IMR-90 (cell line): ENCODE data around the gene MPC2. TPM values are rescaled to one million over a fixed set of nuclear protein-coding genes. Genes with fewer than 3 reads are reported as not detected.

Source experiments
- ATAC-seq: fragments of 200-7000 bp; cut with Tn5 transposase; 2 replicates; pipeline ENCODE4 v1.9.1; 2020; ENCODE audit warnings: low read depth, mild to moderate bottlenecking, moderate library complexity
- BruUV-seq: library from RNA; stranded (reverse); fragments of 400-500 nt; replicated peaks from 2 replicates; lab custom pipeline; 2021; lab: Mats Ljungman, UMichigan
- CTCF ChIA-PET: fragments of 300-600 bp; formaldehyde crosslinking; extraction: SDS; loops from one replicate; lab custom pipeline; 2021; ENCODE audit warnings: antibody characterized with exemption; lab: Yijun Ruan, JAX
- POLR2A ChIA-PET: fragments of 300-600 bp; sonication (Branson Sonifier 250); formaldehyde crosslinking; loops from one replicate; lab custom pipeline; 2022; ENCODE audit warnings: antibody characterized with exemption; ENCODE audit not compliant: unreplicated experiment; lab: Charles Lee
- DNase-seq: peaks from one replicate; pipeline ENCODE4 v3.0.0; 2013
- H2AFZ ChIP-seq: replicated peaks from 2 replicates; pipeline ENCODE3; 2013; ENCODE audit warnings: low read length, mild to moderate bottlenecking; ENCODE audit not compliant: poor library complexity
- H2AK5ac ChIP-seq: 2 replicates; pipeline ENCODE4 v1.6.1; 2013; ENCODE audit warnings: low read depth, low read length, inconsistent platforms
- H2AK9ac ChIP-seq: replicated peaks from 2 replicates; pipeline ENCODE3; 2013; ENCODE audit warnings: mild to moderate bottlenecking, low read depth, low read length, moderate library complexity; ENCODE audit not compliant: poor library complexity
- H2BK120ac ChIP-seq: 2 replicates; pipeline ENCODE4 v1.6.1; 2013; ENCODE audit warnings: low read depth, low read length, inconsistent platforms
- H2BK15ac ChIP-seq: 3 replicates; pipeline ENCODE4 v1.6.1; 2013; ENCODE audit warnings: low read depth, low read length, inconsistent platforms
- H2BK20ac ChIP-seq: 2 replicates; pipeline ENCODE4 v1.6.1; 2013; ENCODE audit warnings: low read depth, mild to moderate bottlenecking, inconsistent platforms, low read length, moderate library complexity
- H2BK5ac ChIP-seq: 2 replicates; pipeline ENCODE4 v1.6.1; 2013; ENCODE audit warnings: mild to moderate bottlenecking, low read depth, low read length, inconsistent platforms; ENCODE audit not compliant: poor library complexity, severe bottlenecking
- H3K14ac ChIP-seq: replicated peaks from 2 replicates; pipeline ENCODE4 v1.6.1; 2013; ENCODE audit warnings: low read depth, low read length, inconsistent platforms
- H3K18ac ChIP-seq: 2 replicates; pipeline ENCODE4 v1.6.1; 2013; ENCODE audit warnings: low read depth, low read length, control low read depth
- H3K23ac ChIP-seq: 2 replicates; pipeline ENCODE4 v1.6.1; 2013; ENCODE audit warnings: low read depth, low read length, inconsistent platforms
- H3K27ac ChIP-seq: 2 replicates; pipeline ENCODE4 v1.5.1; 2013; ENCODE audit warnings: mild to moderate bottlenecking, control low read depth, low read length; ENCODE audit not compliant: insufficient read depth
- H3K27me3 ChIP-seq: 2 replicates; pipeline ENCODE4 v1.6.1; 2013; ENCODE audit warnings: low read length; ENCODE audit not compliant: control insufficient read depth, insufficient read depth
- H3K36me3 ChIP-seq: 2 replicates; pipeline ENCODE4 v1.6.1; 2013; ENCODE audit warnings: low read length, mixed read lengths; ENCODE audit not compliant: control insufficient read depth, insufficient read depth
- H3K4ac ChIP-seq: 2 replicates; pipeline ENCODE4 v1.6.1; 2013; ENCODE audit warnings: low read depth, low read length, inconsistent platforms
- H3K4me1 ChIP-seq: 2 replicates; pipeline ENCODE4 v1.6.1; 2013; ENCODE audit warnings: low read length, mixed read lengths; ENCODE audit not compliant: control insufficient read depth, insufficient read depth
- H3K4me2 ChIP-seq: 2 replicates; pipeline ENCODE4 v1.6.1; 2013; ENCODE audit warnings: low read depth, mild to moderate bottlenecking, control low read depth, low read length, moderate library complexity
- H3K4me3 ChIP-seq: 2 replicates; pipeline ENCODE4 v1.5.1; 2013; ENCODE audit warnings: low read depth, mild to moderate bottlenecking, control low read depth, low read length, moderate library complexity; ENCODE audit not compliant: insufficient read depth
- H3K56ac ChIP-seq: 2 replicates; pipeline ENCODE4 v1.6.1; 2013; ENCODE audit warnings: low read length, inconsistent platforms; ENCODE audit not compliant: insufficient read depth; ENCODE audit errors: extremely low read depth
- H3K79me1 ChIP-seq, 2 experiments: 2 replicates each; pipeline ENCODE4 v1.6.1; 2013; ENCODE audit warnings: low read length in 2 of 2, inconsistent platforms in 1 of 2, low read depth in 1 of 2
- H3K9ac ChIP-seq: 2 replicates; pipeline ENCODE4 v1.6.1; 2013; ENCODE audit warnings: low read depth, low read length, control low read depth
- H3K9me1 ChIP-seq: 2 replicates; pipeline ENCODE4 v1.6.1; 2013; ENCODE audit warnings: low read length, inconsistent platforms; ENCODE audit not compliant: insufficient read depth
- H3K9me3 ChIP-seq: 2 replicates; pipeline ENCODE4 v1.6.1; 2013; ENCODE audit warnings: low read length; ENCODE audit not compliant: control insufficient read depth, insufficient read depth
- H4K20me1 ChIP-seq: 2 replicates; pipeline ENCODE4 v1.6.1; 2013; ENCODE audit warnings: low read length, inconsistent platforms; ENCODE audit not compliant: insufficient read depth
- H4K5ac ChIP-seq: 2 replicates; pipeline ENCODE4 v1.6.1; 2013; ENCODE audit warnings: mild to moderate bottlenecking, low read depth, low read length, control low read depth
- H4K8ac ChIP-seq, 2 experiments: 2 replicates each; pipeline ENCODE4 v1.6.1; 2013; ENCODE audit warnings: low read depth in 2 of 2, low read length in 2 of 2, control low read depth in 1 of 2, inconsistent platforms in 1 of 2
- H4K91ac ChIP-seq: 2 replicates; pipeline ENCODE4 v1.6.1; 2013; ENCODE audit warnings: low read depth, low read length, inconsistent platforms; ENCODE audit not compliant: insufficient read depth
- CEBPB ChIP-seq: IDR thresholded peaks from 2 replicates; pipeline ENCODE4 v1.6.1; 2012; ENCODE audit warnings: low read depth, low read length, improper control_type of control experiment
- CHD1 ChIP-seq: IDR thresholded peaks from 2 replicates; pipeline ENCODE4 v1.6.1; 2012; ENCODE audit warnings: low read depth, low read length, improper control_type of control experiment
- FOS ChIP-seq: fragments of 150-350 bp; IDR thresholded peaks from 2 replicates; pipeline ENCODE4 v1.6.1; 2016; ENCODE audit warnings: low read depth, low read length
- MAFK ChIP-seq: IDR thresholded peaks from 2 replicates; pipeline ENCODE4 v1.6.1; 2012; ENCODE audit warnings: low read depth, low read length, improper control_type of control experiment
- MAZ ChIP-seq: IDR thresholded peaks from 2 replicates; pipeline ENCODE4 v1.6.1; 2012; ENCODE audit warnings: low read depth, mild to moderate bottlenecking, low read length, improper control_type of control experiment, moderate library complexity, borderline replicate concordance
- MXI1 ChIP-seq: IDR thresholded peaks from 2 replicates; pipeline ENCODE4 v1.6.1; 2012; ENCODE audit warnings: low read depth, mild to moderate bottlenecking, low read length, moderate library complexity, borderline replicate concordance
- NFE2L2 ChIP-seq: fragments of 150-350 bp; IDR thresholded peaks from 2 replicates; pipeline ENCODE4 v1.6.1; 2016; ENCODE audit warnings: low read depth, mild to moderate bottlenecking, low read length
- POLR2A ChIP-seq: IDR thresholded peaks from 2 replicates; pipeline ENCODE4 v1.6.1; 2012; ENCODE audit warnings: mild to moderate bottlenecking, low read depth, low read length
- RAD21 ChIP-seq: IDR thresholded peaks from 2 replicates; pipeline ENCODE4 v1.6.1; 2012; ENCODE audit warnings: low read length, improper control_type of control experiment
- RCOR1 ChIP-seq: IDR thresholded peaks from 2 replicates; pipeline ENCODE4 v1.6.1; 2012; ENCODE audit warnings: mild to moderate bottlenecking, low read length, improper control_type of control experiment; ENCODE audit not compliant: insufficient replicate concordance
- SMC3 ChIP-seq: fragments of 150-350 bp; IDR thresholded peaks from 2 replicates; pipeline ENCODE4 v1.6.1; 2016; ENCODE audit warnings: low read depth, mild to moderate bottlenecking, antibody characterized with exemption, low read length, moderate library complexity
- WGBS, 2 experiments: methylation state at CpG; one replicate each; pipeline versions ENCODE4 v1.1.5 to v1.1.7; 2013; ENCODE audit warnings: missing lambda C conversion rate in 2 of 2; ENCODE audit not compliant: insufficient read length in 1 of 2; ENCODE audit errors: extremely low coverage in 2 of 2; 5-methylcytosine and 5-hydroxymethylcytosine counted together
- dilution Hi-C: fragments of 300-500 bp; cut with HindIII; formaldehyde crosslinking; loops from one replicate; pipeline ENCODE4 v1.14.3; 2018; ENCODE audit warnings: low sequenced_read_pairs; ENCODE audit not compliant: unreplicated experiment
- in situ Hi-C: fragments of 300-500 bp; cut with MboI; formaldehyde crosslinking; loops from 3 replicates; pipeline ENCODE4 v1.14.3; 2019; ENCODE audit warnings: low sequenced_read_pairs, inconsistent platforms, mixed read lengths
- intact Hi-C: fragments of 100-400 bp; cut with micrococcal nuclease; formaldehyde crosslinking; loops from 2 replicates; pipeline ENCODE4 v1.10.0; 2022
- polyA plus RNA-seq, 3 experiments: library from polyadenylated mRNA; depleted of rRNA; stranded (reverse); fragments of >200 nt; gene quantifications; 2 replicates each; pipeline ENCODE4 v1.2.3, GENCODE V29; 2012; ENCODE audit warnings: low replicate concordance in 1 of 3
- total RNA-seq: library from RNA; depleted of rRNA; stranded (reverse); fragments of >200 nt; gene quantifications from 2 replicates; pipeline ENCODE4 v1.2.3, GENCODE V29; 2012
- TF ChIP-seq, protein P1 (sequence below): fragments of 150-350 bp; IDR thresholded peaks from 2 replicates; pipeline ENCODE4 v1.6.1; 2016; ENCODE audit warnings: low read depth, mild to moderate bottlenecking, low read length, moderate library complexity, borderline replicate concordance
- TF ChIP-seq, protein P2 (sequence below): conservative IDR thresholded peaks from 2 replicates; pipeline ENCODE4 v1.5.1; 2012; ENCODE audit warnings: mild to moderate bottlenecking, low read depth, low read length, improper control_type of control experiment

Gene MPC2
- total and polyA plus RNA-seq, 2 of the 4 experiments (the other 2 are of a cell fraction): 35.0 to 42.9 TPM

DNA sequence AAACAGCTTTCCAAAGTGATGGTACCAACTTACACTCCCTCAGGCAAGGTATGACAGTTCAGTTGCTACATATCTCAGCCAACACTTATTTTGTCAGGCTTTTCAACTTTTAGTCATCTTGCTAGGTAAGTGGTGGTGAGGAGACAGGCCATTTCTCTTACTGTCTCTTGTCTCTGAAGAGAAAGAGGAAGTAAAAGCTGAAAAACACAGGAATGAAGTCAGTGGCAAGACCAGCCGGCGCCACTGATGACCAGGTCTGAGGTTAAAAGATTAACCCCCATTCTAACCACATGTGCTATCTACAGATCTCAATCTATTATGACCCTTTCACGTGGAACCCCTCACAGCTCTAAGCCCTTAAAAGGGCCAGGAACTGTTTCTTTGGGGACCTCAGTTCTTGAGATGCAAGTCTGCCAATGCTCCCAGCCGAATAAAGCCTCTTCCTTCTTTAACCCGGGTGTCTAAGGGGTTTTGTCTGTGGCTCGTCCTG, 27.1 kb downstream of the MPC2 start:
- Histone ChIP-seq H2AK5ac (no peak overlapping the region), H3K14ac (no peak overlapping the region), H3K4ac (no peak overlapping the region), H3K4me3 (no peak overlapping the region), H3K9ac (no peak overlapping the region), H3K4me2 (no peak overlapping the region), H2AK9ac (no peak overlapping the region), H2BK120ac (no peak overlapping the region), H3K79me1 (no peaks in the 10 kb centered on the region), H2BK5ac (no peak overlapping the region), H2AFZ (no peak overlapping the region), H4K5ac (no peak overlapping the region), H3K23ac (no peak overlapping the region), H4K8ac (no peak overlapping the region), H4K91ac (no peak overlapping the region), H3K9me3 (peaks cover 4% of the 10 kb centered on the region; the same call in 1 of the 2 replicates), H3K18ac (no peak overlapping the region), H3K9me1 (0 out of 2 replicates have a peak, but pooled peaks cover 6% of the 10 kb centered on the region), H2BK20ac (no peak overlapping the region), H3K4me1 (peaks cover 3% of the 10 kb centered on the region), H3K27me3 (no peaks in the 10 kb centered on the region), H3K56ac (no peak overlapping the region), H3K27ac (no peak overlapping the region), H4K20me1 (peaks cover 6% of the 10 kb centered on the region), H2BK15ac (no peak overlapping the region), H3K36me3 (peaks cover 5% of the 10 kb centered on the region)
- POLR2A ChIA-PET: no interaction called here
- intact Hi-C loops: loop anchor here (2.0 kb wide), 1 partner anchor 55 kb away; no protein-coding TSS in a partner anchor
- DNase-seq (no peak), ATAC-seq (no peak)
- dilution Hi-C loops: no loop called here
- CTCF ChIA-PET: interaction anchor here (0.6 to 1.4 kb wide), 3 partner anchors 9 to 172 kb away, joined by 3 to 4 read pairs (median 3); no protein-coding TSS in a partner anchor
- BruUV-seq: no TSS peak
- WGBS, 2 experiments: no CpG with 5 or more reads among the region's 6 CpGs
- in situ Hi-C loops: no loop called here
- TF ChIP-seq, protein P1, sequence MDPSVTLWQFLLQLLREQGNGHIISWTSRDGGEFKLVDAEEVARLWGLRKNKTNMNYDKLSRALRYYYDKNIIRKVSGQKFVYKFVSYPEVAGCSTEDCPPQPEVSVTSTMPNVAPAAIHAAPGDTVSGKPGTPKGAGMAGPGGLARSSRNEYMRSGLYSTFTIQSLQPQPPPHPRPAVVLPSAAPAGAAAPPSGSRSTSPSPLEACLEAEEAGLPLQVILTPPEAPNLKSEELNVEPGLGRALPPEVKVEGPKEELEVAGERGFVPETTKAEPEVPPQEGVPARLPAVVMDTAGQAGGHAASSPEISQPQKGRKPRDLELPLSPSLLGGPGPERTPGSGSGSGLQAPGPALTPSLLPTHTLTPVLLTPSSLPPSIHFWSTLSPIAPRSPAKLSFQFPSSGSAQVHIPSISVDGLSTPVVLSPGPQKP: no peak
- TF ChIP-seq MXI1: no peak
- no peak for TF ChIP-seq NFE2L2
- TF ChIP-seq, protein P2, sequence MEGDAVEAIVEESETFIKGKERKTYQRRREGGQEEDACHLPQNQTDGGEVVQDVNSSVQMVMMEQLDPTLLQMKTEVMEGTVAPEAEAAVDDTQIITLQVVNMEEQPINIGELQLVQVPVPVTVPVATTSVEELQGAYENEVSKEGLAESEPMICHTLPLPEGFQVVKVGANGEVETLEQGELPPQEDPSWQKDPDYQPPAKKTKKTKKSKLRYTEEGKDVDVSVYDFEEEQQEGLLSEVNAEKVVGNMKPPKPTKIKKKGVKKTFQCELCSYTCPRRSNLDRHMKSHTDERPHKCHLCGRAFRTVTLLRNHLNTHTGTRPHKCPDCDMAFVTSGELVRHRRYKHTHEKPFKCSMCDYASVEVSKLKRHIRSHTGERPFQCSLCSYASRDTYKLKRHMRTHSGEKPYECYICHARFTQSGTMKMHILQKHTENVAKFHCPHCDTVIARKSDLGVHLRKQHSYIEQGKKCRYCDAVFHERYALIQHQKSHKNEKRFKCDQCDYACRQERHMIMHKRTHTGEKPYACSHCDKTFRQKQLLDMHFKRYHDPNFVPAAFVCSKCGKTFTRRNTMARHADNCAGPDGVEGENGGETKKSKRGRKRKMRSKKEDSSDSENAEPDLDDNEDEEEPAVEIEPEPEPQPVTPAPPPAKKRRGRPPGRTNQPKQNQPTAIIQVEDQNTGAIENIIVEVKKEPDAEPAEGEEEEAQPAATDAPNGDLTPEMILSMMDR: no peak
- no peak for TF ChIP-seq CHD1
- TF ChIP-seq RCOR1: no peak
- TF ChIP-seq SMC3: no peak
- TF ChIP-seq POLR2A: no peak
- no peak for TF ChIP-seq MAFK
- no peak for TF ChIP-seq CEBPB
- TF ChIP-seq MAZ: no peak
- TF ChIP-seq RAD21: no peak
- no peak for TF ChIP-seq FOS
